B cell (primary cell): ENCODE data around the gene ADGRB2. TPM values are rescaled to one million over a fixed set of nuclear protein-coding genes. Genes with fewer than 3 reads are reported as not detected.

Experiments
- ATAC-seq: fragments of 200-7000 bp; cut with Tn5 transposase; one replicate; pipeline ENCODE4 v1.10.0; 2021; ENCODE audit warnings: low read depth, mild to moderate bottlenecking, moderate number of reproducible peaks, moderate library complexity
- CTCF ChIA-PET: fragments of 350-600 bp; sonication (Branson Sonifier 250); formaldehyde crosslinking; loops from one replicate; lab custom pipeline; 2021; ENCODE audit warnings: antibody characterized with exemption, inconsistent platforms; lab: Charles Lee
- POLR2A ChIA-PET: fragments of 350-600 bp; sonication (Branson Sonifier 250); formaldehyde crosslinking; loops from one replicate; lab custom pipeline; 2021; ENCODE audit warnings: antibody characterized with exemption; lab: Charles Lee
- DNase-seq: peaks from one replicate; pipeline ENCODE4 v3.0.0; 2013
- H2AFZ ChIP-seq: 2 replicates; pipeline ENCODE4 v1.6.1; 2012; ENCODE audit warnings: mild to moderate bottlenecking, low read depth, low read length; ENCODE audit not compliant: insufficient read depth, poor library complexity, severe bottlenecking
- H3K27ac ChIP-seq, 2 donors: 1 replicate in 1 of 2; 2 replicates in 1 of 2; pipeline ENCODE4 v1.5.1; 2012 to 2013; ENCODE audit warnings: low read length in 2 of 2, mild to moderate bottlenecking in 2 of 2, moderate library complexity in 1 of 2
- H3K27me3 ChIP-seq, 4 experiments: fragments of 200-600 bp in 1 of 4; sonication (generic) in 1 of 4; replicated peaks in 1 of 4; 1 replicate in 2 of 4; 2 replicates in 2 of 4; pipeline versions ENCODE4 v1.6.1 to v1.7.0; 2013 to 2016; ENCODE audit warnings: low read length in 3 of 4, mild to moderate bottlenecking in 2 of 4, mixed read lengths in 1 of 4, moderate library complexity in 1 of 4; ENCODE audit not compliant: insufficient read depth in 4 of 4, control insufficient read depth in 3 of 4; ENCODE audit errors: control extremely low read depth in 1 of 4
- H3K36me3 ChIP-seq, 2 experiments: replicated peaks in 1 of 2; 1 replicate in 1 of 2; 2 replicates in 1 of 2; pipeline versions ENCODE4 v1.6.1 to v1.7.1; 2013; ENCODE audit warnings: low read length in 1 of 2; ENCODE audit not compliant: insufficient read depth in 2 of 2, control insufficient read depth in 1 of 2; ENCODE audit errors: control extremely low read depth in 1 of 2, extremely low read depth in 1 of 2
- H3K4me1 ChIP-seq, 2 donors: fragments of 200-600 bp in 1 of 2; sonication (generic) in 1 of 2; 1 replicate in 1 of 2; 2 replicates in 1 of 2; pipeline versions ENCODE4 v1.5.1 to v1.6.1; 2013 to 2017; ENCODE audit warnings: low read length in 2 of 2; ENCODE audit not compliant: control insufficient read depth in 2 of 2, insufficient read depth in 2 of 2
- H3K4me2 ChIP-seq: replicated peaks from 2 replicates; pipeline ENCODE3; 2012; ENCODE audit warnings: mild to moderate bottlenecking, low read depth, low read length; ENCODE audit not compliant: poor library complexity, severe bottlenecking
- H3K4me3 ChIP-seq, 5 experiments: fragments of 200-600 bp in 1 of 5; sonication (generic) in 1 of 5; 1 replicate in 3 of 5; 2 replicates in 2 of 5; pipeline versions ENCODE4 v1.5.1 to v1.7.0; 2011 to 2016; ENCODE audit warnings: low read length in 4 of 5, mild to moderate bottlenecking in 4 of 5, low read depth in 2 of 5, control low read depth in 1 of 5, moderate library complexity in 1 of 5; ENCODE audit not compliant: insufficient read depth in 1 of 5; ENCODE audit errors: control extremely low read depth in 1 of 5, extremely low read depth in 1 of 5
- H3K79me2 ChIP-seq: fragments of 200-600 bp; sonication (generic); one replicate; pipeline ENCODE4 v1.6.0; 2016; ENCODE audit warnings: low read length; ENCODE audit not compliant: control insufficient read depth, insufficient read depth
- H3K9ac ChIP-seq: fragments of 200-600 bp; sonication (generic); 2 replicates; pipeline ENCODE4 v1.6.1; 2017; ENCODE audit warnings: mild to moderate bottlenecking, low read length, moderate library complexity
- H3K9me3 ChIP-seq, 3 donors: one replicate each; pipeline versions ENCODE4 v1.6.1 to v1.7.1; 2013; ENCODE audit warnings: low read length in 2 of 3; ENCODE audit not compliant: control insufficient read depth in 2 of 3, insufficient read depth in 1 of 3; ENCODE audit errors: control extremely low read depth in 1 of 3
- H4K20me1 ChIP-seq: 2 replicates; pipeline ENCODE4 v1.6.0; 2012; ENCODE audit warnings: mild to moderate bottlenecking, low read length; ENCODE audit not compliant: insufficient read depth, control insufficient read depth, poor library complexity, severe bottlenecking
- H3K27ac Mint-ChIP-seq: one replicate; pipeline ENCODE4 v1.8.0; 2021; ENCODE audit warnings: mixed read lengths
- H3K27me3 Mint-ChIP-seq: one replicate; pipeline ENCODE4 v1.8.0; 2021; ENCODE audit warnings: mixed read lengths
- H3K4me1 Mint-ChIP-seq: one replicate; pipeline ENCODE4 v1.8.0; 2021; ENCODE audit warnings: mixed read lengths
- H3K4me3 Mint-ChIP-seq: one replicate; pipeline ENCODE4 v1.8.0; 2021; ENCODE audit warnings: mixed read lengths
- H3K9me3 Mint-ChIP-seq: one replicate; pipeline ENCODE4 v1.8.0; 2022; ENCODE audit warnings: mixed read lengths; ENCODE audit not compliant: insufficient read depth
- EZH2 ChIP-seq: IDR thresholded peaks from 2 replicates; pipeline ENCODE4 v1.6.1; 2012; ENCODE audit warnings: borderline replicate concordance, low read depth, mild to moderate bottlenecking, moderate library complexity, low read length; ENCODE audit not compliant: insufficient read depth, poor library complexity, severe bottlenecking
- WGBS: methylation state at CpG from one replicate; pipeline ENCODE4 v1.1.5; 2013; ENCODE audit warnings: missing lambda C conversion rate; ENCODE audit not compliant: insufficient coverage; 5-methylcytosine and 5-hydroxymethylcytosine counted together
- intact Hi-C: fragments of 100-400 bp; cut with micrococcal nuclease; formaldehyde crosslinking; loops from one replicate; pipeline ENCODE4 v1.10.0; 2022
- polyA plus RNA-seq: library from polyadenylated mRNA; depleted of rRNA; stranded (reverse); fragments of >200 nt; gene quantifications from 2 replicates; pipeline ENCODE4 v1.2.3, GENCODE V29; 2012
- total RNA-seq, 2 donors: library from RNA; stranded (reverse); fragments of 120-200 nt in 1 of 2; gene quantifications; 1 replicate in 1 of 2; 2 replicates in 1 of 2; pipeline versions ENCODE4 v1.2.3 to v1.2.4, GENCODE V29; 2013 to 2022
- TF ChIP-seq, protein P1 (sequence below): fragments of 200-600 bp; IDR thresholded peaks from one replicate; pipeline ENCODE4 v1.8.0; 2022; ENCODE audit warnings: antibody characterized with exemption, mild to moderate bottlenecking

Gene ADGRB2
- total and polyA plus RNA-seq, 2 donors (not counting 1 experiment from before 2014, with no cell fraction given): 1.9 to 2.7 TPM

DNA sequence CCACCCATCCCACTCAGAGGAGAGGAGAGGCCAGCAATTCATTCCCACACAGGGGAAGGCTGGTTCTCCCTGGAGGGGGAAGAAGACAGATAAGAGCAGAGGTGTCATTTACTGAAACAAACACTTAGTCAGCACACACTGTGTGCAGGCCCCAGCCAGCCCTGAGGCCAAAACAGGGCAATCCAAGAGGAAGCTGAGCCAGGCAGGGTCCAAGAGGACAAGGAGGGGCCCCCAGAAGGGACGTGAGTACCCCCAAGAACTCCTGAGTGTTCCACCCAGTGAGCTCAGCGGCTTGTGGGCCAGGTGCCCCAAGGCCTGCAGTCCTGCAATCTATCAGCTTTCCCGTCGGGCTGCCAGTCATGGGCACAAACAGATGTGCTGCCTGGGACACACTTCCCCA, 15.8 kb downstream of the ADGRB2 start:
- DNase-seq (no peak), ATAC-seq (no peak)
- ChIA-PET POLR2A (no interaction called here), CTCF (interaction anchor here (2.3 kb wide), 1 partner anchor 41 kb away, joined by 5 read pairs; no protein-coding TSS in a partner anchor)
- H3K9me3 ChIP-seq: peaks cover 0 to 9% (median 0%) of the 10 kb centered on the region in 3 donors
- H3K9ac ChIP-seq: no peak overlapping the region
- H2AFZ ChIP-seq: no peak overlapping the region
- 77% methylated on average over 4 of the region's 4 CpGs for WGBS
- intact Hi-C loops: no loop called here
- Mint-ChIP-seq H3K4me1 (peaks cover 57% of the 10 kb centered on the region), H3K4me3 (no peak overlapping the region), H3K27ac (no peak overlapping the region), H3K9me3 (no peaks in the 10 kb centered on the region), H3K27me3 (peaks cover 18% of the 10 kb centered on the region)
- H3K79me2 ChIP-seq: no peaks in the 10 kb centered on the region
- TF ChIP-seq, protein P1, sequence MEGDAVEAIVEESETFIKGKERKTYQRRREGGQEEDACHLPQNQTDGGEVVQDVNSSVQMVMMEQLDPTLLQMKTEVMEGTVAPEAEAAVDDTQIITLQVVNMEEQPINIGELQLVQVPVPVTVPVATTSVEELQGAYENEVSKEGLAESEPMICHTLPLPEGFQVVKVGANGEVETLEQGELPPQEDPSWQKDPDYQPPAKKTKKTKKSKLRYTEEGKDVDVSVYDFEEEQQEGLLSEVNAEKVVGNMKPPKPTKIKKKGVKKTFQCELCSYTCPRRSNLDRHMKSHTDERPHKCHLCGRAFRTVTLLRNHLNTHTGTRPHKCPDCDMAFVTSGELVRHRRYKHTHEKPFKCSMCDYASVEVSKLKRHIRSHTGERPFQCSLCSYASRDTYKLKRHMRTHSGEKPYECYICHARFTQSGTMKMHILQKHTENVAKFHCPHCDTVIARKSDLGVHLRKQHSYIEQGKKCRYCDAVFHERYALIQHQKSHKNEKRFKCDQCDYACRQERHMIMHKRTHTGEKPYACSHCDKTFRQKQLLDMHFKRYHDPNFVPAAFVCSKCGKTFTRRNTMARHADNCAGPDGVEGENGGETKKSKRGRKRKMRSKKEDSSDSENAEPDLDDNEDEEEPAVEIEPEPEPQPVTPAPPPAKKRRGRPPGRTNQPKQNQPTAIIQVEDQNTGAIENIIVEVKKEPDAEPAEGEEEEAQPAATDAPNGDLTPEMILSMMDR: no peak
- no peak for TF ChIP-seq EZH2
- no peak overlapping the region for H3K4me3 ChIP-seq
- no peak overlapping the region for H3K4me2 ChIP-seq
- H3K27me3 ChIP-seq: peaks cover 0 to 24% (median 2%) of the 10 kb centered on the region in 4 experiments
- no peaks in the 10 kb centered on the region for H3K36me3 ChIP-seq
- no peak overlapping the region for H3K27ac ChIP-seq
- H4K20me1 ChIP-seq: no peaks in the 10 kb centered on the region
- peaks cover 39 to 59% of the 10 kb centered on the region in 2 donors for H3K4me1 ChIP-seq

GRCh38 chr1:31747304-31747703, 16.8 kb downstream of the ADGRB2 start:
- Histone ChIP-seq H3K9me3 (peaks cover 0 to 9% (median 0%) of the 10 kb centered on the region in 3 donors), H3K27me3 (peaks cover 0 to 17% (median 2%) of the 10 kb centered on the region in 4 experiments), H3K4me1 (peaks cover 39 to 56% of the 10 kb centered on the region in 2 donors), H2AFZ (no peak overlapping the region), H3K9ac (no peak overlapping the region), H4K20me1 (no peaks in the 10 kb centered on the region), H3K27ac (no peak overlapping the region), H3K4me2 (no peak overlapping the region), H3K79me2 (no peaks in the 10 kb centered on the region), H3K4me3 (no peak overlapping the region), H3K36me3 (no peaks in the 10 kb centered on the region)
- DNase-seq (no peak), ATAC-seq (no peak)
- TF ChIP-seq, protein P1: no peak
- no peak for TF ChIP-seq EZH2
- POLR2A ChIA-PET: no interaction called here
- Mint-ChIP-seq H3K4me1 (peaks cover 59% of the 10 kb centered on the region), H3K4me3 (no peak overlapping the region), H3K9me3 (no peaks in the 10 kb centered on the region), H3K27me3 (peaks cover 18% of the 10 kb centered on the region), H3K27ac (peak overlapping the region; percentile 32)
- CTCF ChIA-PET: no interaction called here
- intact Hi-C loops: no loop called here
- 86% methylated on average over 1 of the region's 1 CpG for WGBS
